GM12892 (cell line): ENCODE data around the gene TNFAIP1.

ENCODE experiments used
- DNase-seq: peaks from one replicate; pipeline ENCODE4 v3.0.0; 2011; ENCODE audit not compliant: insufficient read length
- FAIRE-seq: peaks from 2 replicates; lab custom pipeline; 2011; peaks lifted over from hg19 to GRCh38; lab: Jason Lieb, UNC
- POLR2A ChIP-seq: IDR thresholded peaks from 2 replicates; pipeline ENCODE4 v1.6.1; 2011; ENCODE audit warnings: low read depth, low read length, control low read depth
- POLR2AphosphoS5 ChIP-seq: IDR thresholded peaks from 2 replicates; pipeline ENCODE4 v1.6.1; 2011; ENCODE audit warnings: low read depth, low read length, control low read depth
- TAF1 ChIP-seq: IDR thresholded peaks from 2 replicates; pipeline ENCODE4 v1.6.1; 2011; ENCODE audit warnings: low read depth, mild to moderate bottlenecking, control low read depth, low read length, borderline replicate concordance

Gene TNFAIP1

DNA sequence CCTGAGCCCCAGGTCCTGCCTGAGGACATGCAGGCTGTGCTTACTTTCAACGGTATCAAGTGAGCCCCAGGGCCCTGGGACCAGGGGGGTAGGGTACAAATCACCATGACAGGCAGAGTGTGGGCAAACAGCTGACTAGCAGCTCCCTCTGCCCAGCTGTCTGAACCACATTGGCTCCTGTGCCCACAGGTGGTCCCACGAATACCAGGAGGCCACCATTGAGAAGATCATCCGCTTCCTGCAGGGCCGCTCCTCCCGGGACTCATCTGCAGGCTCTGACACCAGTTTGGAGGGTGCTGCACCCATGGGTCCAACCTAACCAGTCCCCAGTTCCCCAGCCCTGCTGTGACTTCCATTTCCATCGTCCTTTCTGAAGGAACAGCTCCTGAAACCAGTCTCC, 60.4 kb downstream of the TNFAIP1 start:
- DNase-seq (no peak), FAIRE-seq (no peak)
- TF ChIP-seq TAF1 (no peak), POLR2AphosphoS5 (no peak), POLR2A (no peak)
